COLO668 (cell line): ENCODE measurements around the gene BMP7.
"Not testable (repeated sequence)": the region's sequence is repeated elsewhere in the genome, so short reads cannot be mapped to it uniquely, and the experiment has no call there.

ENCODE experiments used
- DNase-seq: peaks from one replicate; lab custom pipeline; 2025; ENCODE audit not compliant: unreplicated experiment; lab: John Stamatoyannopoulos, UW

BMP7 gene

DNA sequence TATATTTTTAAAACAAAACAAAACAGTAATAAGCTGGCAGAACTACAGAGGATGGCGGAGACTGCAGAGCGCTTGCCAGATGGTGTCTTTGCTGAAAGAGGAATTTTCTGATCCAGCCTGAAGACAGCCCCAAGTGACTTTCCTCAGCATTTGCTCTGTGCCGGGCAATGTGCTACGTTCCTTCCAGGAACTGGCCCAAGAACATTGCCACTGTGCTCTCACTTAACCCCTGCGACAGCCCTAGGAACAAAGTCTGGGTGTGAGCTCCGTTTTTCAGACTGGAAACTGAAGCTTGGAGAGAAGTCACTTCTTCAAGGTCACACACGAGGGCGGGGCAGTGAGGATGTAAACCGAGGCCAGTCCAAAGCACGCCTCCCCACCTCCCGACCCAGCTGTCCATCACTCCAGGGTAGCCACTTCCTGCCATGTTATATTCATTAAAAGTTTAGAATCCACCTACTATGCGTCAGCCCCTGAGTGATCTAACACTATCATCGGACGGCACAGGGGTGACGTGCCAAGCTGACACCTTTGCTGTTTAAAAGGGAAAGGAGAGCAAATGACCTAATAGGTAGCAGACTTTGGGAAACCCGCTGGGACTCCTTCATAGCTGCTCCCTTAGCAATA lies 22.3 kb upstream of the BMP7 start:
- no peak for DNase-seq

DNA sequence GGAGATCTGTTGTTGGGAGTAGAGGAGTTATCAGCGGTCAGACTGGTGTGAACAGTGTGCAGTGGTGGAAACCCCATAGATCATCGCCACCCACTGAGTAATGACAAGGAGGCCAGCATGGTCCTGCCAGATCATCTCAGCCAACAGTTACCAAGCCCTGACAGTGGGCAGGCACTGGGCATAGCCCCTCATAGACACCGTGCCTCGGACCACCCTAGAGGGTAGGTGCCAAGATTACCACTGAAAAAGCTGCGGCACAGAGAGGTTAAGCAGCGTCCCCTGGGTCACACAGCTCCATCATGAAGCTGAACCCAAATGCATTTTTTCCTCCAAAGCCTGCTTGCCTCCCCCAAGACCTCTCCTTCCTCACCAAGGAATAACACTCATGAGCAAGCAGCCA lies 21.5 kb upstream of the BMP7 start:
- DNase-seq = no peak

DNA sequence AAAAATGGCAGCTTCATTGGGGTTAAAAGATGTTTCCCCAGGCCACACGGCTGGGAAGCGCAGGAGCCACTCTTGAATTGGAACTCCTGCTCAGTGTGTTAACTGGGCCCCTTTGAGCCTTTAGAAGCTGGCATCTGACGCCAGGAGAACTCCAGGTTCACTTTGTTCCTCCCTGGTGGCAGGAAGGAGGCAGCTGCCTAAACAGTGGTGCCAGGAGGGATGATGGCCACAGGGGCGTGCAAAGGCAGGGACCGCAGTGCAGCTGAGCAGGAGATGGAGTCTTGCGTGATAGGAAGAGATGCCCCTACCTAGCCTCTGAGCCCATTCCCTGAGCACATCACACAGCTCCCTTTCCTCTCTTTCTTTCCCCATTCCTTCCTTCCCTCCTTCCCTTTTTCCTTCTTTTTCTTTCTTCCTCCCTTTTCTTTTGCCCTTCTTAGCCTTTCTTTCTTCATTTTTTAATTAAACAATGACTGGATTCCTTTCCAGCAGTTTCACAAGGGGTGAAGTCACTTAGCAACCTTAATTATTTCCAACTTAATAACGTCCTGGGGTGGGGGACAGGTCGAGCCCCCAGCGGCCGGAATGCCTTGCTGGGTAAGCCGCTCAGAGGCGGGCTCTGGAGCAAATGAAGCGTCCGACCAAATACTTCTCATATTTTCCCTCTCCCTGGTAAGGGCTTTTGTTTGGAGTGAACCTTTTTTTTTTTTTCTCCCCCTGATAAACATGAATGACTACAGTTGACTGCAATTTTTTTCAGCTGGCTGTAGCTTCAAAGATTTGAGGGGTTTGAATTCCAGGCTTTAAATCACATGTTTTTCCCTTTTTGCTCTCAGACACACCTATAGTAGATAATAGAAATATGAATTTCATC lies 20.8 kb upstream of the BMP7 start:
- no peak for DNase-seq

DNA sequence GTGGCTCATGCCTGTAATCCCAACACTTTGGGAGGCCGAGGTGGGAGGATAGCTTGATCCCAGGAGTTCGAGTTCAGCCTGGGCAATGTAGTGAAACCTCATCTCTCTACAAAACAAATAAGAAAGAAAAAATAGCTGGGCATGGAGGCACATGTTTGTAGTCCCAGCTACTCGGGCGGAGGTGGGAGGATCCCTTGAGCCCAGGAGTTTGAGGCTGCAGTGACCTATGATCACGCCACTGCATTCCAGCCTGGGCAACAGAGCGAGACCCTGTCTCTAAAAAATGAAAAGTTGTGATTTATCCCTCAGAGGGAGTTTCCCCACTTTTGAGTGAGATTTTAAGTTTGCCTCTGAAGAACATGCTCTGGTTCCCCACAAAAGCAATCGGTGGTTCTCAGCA lies 17.4 kb upstream of the BMP7 start:
- no peak for DNase-seq

DNA sequence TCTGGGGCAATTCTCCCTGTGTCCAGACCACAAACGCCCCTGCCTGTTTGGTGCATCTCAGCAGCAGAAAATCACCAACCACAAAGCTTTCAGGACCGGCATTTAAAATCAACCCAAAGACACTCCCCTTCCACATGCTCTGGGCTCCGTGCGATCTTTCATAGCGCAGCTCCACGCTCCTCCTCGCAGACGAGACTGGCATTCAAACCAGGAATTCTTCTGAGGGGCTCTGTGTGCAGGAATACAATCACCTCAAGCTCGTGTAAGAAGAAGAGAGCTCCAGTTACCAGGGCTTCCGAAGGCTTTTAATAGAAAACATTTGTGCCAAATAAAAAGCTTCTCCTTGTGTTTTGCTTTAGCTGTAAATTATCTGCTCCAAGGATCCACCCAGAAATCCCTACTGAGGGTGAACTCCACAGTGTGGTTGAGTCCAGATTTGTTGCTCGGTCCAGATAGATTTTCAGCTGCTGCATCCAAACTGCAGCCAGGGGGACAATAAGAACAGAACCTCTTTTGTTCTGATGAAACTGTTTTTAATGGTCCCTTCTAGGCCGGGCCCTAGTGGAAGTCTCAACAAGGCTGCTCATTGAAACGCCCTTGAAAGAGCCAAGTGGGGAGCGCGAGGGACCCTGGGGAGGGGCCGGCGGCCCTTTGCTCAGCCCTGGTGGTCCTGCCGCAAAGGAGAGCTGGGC lies 16.4 kb upstream of the BMP7 start:
- DNase-seq = no peak

DNA sequence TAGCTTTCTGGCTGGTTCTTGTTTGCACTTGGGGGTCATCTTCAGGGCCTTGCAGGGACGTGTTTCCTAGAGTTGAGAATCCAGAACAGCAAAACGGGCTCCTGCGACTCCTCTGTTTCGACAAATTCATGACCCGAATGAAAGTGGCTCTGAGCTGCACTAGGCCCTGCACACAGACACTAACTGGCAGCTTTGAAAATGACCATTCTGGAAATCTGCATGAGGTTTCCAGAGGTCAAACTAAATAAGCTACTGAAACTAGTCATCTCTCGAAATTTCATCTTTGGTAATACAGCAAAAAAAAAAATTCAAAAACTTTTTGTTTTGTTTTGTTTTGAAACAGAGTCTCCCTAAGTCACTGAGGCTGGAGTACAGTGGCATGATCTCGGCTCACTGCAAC lies 15.5 kb upstream of the BMP7 start:
- no peak for DNase-seq

DNA sequence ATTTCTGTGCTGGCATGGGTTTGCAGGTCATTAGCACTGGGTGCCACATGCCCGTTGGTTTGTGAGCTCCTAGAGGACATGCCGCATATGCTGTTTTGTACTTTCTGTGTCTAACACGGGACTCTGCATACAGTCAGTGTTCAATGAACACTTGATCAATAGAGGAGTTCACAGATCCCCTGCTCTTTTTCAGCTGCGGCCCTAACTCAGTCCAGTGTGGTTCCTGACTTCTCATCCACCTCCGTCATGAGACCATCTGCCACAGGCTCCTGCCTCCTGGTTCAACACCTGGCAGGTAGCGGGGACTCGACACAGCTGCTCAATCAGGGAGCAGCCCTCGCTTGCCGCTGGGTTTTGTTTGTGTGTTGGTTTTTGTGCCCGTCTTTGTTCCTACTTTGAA lies 13.8 kb upstream of the BMP7 start:
- peak; percentile 41 for DNase-seq

DNA sequence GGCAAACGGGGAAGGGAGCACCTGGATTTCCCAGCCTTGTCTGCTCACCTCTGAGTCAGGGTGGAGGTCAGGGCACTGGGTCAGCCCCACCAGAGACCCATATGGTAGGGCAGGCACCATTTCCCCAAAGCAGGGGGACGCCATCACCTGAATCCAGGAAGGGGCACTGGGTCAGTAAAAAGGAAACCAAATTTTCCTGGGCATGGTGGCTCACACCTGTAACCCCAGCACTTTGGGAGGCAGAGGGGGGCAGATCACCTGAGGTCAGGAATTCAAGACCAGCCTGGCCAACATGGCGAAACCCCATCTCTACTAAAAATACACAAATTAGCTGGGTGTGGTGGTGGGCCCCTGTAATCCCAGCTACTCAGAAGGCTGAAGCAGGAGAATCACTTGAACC lies 13.1 kb upstream of the BMP7 start:
- not testable (repeated sequence) for DNase-seq

DNA sequence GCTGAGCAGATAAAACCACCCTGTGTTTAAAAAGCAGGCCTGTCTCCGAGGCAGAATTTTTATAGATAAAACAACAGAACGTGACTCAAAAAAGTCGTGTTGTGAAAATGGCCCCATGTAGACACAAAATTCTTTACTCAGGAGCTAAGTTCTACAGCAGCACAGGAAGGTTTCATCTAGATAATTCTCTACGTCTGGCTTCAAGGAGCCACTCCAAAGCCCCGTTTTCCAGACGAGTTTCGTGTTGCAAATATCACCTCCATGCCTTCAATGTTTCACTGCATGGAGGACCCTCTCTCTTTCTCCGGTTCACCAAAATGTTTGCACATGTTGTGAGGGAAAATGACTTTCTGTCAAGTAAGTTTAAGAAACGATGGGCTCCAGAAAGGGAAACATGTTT lies 12.0 kb upstream of the BMP7 start:
- DNase-seq = no peak

DNA sequence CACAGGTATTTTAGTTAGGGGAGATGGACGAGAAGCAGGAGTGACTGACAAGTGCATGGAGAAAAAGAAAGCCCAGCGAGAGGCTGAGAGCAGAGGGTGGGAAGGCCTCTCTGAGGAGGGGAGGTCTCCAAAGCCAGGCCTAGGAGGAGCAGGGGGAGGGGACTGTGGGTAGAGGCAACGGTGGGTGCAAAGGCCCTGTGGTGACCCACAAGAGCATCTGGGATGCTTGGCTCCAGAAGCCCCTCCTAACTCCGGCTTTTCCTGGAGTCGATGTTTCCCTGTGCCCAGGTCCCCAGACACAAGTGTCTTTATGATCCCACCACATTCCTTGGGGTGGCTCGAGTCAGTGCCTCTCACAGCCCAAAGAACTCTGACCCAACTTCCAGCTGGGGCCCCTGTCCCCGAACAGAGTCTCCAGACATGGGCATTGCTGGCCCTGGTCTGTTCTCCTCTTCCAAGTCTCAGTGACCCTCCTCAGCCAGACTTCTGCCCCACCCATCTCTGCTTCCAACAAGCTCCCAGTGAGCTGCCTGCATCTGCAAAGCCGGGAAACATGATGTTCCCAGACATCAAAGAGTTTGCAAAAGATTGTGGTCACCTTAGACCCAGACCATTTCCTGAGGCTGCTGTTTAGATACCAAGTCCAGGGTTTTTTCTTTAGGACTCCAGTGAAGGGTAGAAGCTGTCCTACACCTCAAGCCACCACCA lies 11.1 kb upstream of the BMP7 start:
- DNase-seq = no peak

DNA sequence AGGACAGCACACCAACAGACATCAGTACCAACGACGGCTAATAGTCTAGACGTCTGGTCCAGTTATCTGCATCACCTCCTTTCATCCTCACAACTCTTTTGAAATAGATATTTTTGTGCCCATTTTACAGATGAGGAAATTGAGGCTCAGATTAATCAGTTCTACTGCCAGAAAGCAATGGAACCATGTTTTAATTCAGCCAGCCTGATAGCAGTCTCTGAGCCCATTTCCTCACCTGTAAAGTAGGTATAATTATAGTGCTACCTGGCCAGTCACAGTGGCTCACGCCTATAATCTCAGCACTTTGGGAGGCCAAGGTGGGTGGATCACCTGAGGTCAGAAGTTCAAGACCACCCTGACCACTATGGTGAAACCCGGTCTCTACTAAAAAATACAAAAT lies 9.8 kb upstream of the BMP7 start:
- DNase-seq = no peak

DNA sequence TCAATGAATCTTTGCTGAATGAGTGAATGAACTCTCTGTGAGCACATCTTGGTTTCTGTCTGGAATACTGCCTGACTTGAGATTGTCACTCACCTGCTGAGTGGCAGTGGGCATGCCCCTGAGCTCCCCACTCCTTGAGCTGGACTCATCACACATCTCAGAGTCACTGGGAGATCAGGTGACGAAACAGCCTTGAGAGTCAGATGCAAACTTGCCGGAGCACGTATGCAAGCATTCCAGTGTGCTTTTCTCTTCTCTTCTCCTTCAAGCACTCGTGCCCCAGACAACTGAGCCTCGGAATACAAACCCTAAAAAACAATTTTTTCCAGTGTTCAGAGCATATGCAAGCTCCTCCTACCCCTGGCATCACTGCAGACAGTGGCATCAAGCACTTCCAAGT lies 9.4 kb upstream of the BMP7 start:
- DNase-seq = no peak

DNA sequence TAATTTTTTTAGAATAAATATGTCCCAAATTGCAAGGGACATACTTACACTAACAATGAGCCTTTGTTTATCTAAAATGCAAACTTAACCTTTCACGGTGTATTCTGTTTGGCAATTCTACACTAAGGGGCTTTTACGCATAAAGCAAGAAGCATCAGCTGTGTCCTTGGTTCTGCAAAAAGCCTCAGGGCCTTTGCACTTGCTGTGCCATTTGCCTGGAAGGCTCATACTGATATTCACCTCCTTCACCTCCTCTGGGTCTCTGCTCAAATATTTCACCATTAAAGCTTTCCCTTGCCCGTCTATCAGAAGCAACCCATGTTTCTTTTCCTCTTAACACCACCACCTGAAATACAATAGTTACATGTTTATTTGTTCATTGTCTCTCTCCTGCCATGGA lies 8.9 kb upstream of the BMP7 start:
- DNase-seq = no peak

DNA sequence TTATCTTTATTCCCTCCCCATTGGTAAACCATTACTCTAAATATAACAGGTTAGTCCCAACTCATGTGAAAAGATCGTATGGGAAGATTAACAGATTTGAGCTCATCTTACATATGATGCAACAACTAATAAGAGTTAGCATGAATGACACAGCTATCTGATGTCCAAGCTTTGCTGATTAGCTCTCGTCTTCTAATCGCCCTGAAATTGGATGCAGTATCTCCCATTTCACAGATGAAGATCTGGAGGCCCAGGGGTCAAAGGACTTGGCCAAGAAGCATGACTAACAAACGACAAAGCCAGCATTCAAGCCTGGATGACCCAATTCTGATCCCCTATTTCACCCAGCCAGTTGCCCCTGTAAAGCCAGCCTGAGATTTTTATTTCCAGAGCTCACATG lies 8.4 kb upstream of the BMP7 start:
- no peak for DNase-seq

DNA sequence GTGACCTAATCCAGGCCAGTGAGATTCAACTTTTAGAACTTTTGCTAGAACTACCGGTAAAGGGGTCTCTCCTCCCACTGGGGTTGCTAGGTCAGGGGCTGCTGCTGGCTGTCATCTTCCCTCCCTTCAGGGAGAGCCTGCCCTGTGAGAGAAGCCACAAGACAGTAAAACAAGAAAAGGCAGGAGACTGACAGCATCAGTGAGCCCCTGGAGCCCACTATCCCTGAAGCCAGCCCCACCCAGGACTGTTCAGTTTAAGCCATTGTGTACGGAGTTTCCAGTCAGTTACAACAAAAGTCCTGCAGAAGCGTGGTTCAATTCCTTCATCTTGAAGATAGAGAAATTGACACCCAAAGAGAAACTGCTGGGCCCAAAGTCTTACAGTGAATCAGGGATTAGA lies 7.9 kb upstream of the BMP7 start:
- DNase-seq = no peak

DNA sequence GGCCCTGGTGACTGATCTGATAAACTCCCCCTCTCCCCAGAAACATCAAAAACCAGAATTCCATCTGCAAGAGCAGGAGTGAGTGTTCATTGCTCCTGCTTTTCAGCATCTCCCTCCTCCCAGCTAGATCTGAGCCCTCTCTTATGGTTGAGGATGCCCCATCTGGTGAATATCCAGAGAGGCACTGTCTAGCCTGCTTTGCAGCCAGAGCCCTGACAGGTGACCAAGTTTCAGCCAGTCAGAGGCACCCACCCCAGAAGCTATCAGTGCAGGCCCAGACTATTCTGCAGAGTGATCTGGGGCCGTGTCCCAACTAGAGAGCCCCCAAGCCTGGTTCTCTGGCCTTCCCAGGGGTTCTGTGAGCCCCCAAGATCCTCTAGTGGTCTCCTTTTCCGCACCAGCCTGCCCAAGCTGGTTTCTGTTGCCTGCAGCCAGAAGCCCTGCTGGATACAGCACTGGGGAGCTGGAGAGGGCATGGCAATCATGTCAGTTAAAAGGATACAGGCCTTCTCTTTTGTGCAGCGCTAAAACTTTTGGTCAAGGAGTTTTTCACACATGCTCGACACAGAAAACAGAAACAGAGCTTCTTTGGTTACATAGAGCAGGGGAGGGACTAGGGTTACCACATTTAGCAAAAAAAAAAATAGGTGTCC lies 6.6 kb upstream of the BMP7 start:
- DNase-seq = no peak

DNA sequence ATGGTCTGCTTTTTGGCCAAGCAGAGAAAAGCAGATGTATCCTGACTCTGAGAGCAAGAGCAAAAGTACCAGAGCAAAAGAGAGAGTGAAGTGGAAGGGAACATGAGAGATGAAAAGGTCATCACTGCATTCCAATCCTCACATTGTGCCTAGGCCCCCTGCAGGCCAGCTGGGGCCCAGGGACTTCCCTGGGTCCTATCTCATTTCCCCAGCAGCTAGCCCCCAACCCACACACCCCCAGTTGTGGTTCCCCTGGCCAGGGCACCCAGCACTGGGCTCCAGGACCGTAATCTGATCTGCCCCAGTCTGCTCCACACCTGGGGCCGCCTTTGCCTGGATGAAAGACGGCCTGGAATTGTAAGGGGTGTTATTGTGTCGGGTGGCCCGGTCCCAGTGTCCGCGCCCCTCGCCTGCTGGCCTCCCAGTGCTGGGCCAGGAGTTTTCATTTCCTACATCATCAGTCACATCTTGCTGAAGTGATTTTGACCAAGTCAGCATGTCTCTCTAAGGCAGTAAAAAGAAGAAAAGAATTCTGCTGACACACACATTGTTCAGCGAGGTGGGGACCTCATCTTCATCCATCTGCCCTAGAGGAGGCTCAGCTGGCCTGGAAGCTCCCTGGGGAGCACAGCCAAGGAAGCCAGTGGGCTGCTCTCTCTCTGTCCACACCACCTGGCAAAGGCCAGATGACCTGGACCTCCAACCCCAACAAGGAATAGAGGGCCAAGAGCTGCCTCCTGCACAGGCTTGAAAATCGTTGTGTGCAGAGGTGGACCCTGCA lies 4.0 kb upstream of the BMP7 start:
- no peak for DNase-seq

DNA sequence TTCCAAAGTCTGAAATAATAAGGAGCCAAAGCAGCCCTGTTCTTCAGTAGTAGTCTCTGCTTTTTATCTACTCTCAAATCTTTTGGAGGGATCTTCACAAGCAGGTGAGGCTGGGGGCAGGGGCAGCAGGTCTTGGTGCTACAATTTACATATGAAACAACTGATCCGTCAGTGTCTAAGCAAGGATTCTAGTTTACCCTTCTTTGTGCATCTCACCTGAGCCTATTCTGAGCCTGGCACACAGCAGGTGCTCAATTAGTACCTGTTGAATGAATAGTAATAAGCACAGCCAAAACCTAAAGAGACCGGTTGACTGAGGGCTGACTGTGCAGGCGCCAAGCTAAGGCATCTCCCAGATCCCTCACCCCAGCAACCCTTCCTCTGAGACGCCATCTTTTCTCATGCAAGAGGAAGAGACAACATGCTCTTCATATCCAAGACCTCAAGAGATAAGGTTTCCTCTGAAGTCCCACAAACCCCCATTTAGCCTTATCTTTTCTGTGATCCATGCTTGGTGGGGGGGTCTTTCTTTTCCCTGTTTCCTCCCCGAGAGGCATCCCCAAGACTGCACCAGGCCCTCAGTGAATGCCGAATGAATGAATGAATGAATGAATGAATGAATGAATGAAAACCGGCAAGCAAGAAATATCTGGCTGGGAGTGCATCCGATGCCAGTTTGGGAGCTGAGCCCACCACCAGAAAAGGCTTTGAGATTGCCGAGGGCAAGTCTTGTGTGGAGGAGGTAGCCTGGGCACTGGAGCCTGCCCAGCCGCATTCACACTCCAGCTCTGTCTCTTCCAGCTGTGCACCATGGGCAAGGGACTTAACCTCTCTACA lies 2.9 kb upstream of the BMP7 start:
- DNase-seq = no peak

DNA sequence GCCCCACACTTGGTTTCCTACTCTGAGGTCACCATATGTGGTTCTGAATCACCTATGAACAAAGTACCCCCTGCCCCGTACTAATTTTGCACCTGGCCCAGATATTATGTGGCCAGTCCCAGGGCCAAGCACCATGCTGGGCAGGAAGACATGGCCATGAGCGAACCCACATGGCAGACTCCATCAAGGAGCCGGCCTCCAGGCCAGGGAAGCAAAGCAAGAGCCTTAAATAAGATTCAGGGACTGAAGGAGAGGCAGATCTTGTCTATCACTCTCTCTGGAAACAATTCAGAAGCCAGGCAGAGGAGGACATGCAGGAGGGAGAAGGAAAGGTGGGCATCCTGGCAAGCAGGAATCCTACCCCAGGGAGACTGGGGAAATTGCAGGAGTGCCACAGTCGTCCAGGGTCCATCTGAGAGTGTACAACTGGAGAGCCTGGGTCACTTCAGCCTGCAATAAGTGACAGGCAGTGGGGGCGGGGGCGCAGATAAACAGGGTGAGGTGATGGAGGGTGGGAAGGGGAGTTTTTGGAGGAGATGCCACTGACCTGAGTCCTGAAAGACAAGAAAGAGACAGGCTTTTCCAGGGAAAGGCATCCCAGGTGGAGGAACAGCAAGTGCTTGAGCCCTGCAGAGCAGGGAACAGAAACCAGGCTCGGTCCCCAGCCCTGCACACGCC lies 2.1 kb upstream of the BMP7 start:
- DNase-seq = no peak
